GM12892 (cell line): Measurements from ENCODE around the gene TMIE.

ENCODE experiments used
- POLR2A ChIP-seq: IDR thresholded peaks from 2 replicates; pipeline ENCODE4 v1.6.1; 2011; ENCODE audit warnings: low read depth, low read length, control low read depth
- POLR2AphosphoS5 ChIP-seq: IDR thresholded peaks from 2 replicates; pipeline ENCODE4 v1.6.1; 2011; ENCODE audit warnings: low read depth, low read length, control low read depth

- no peak for TF ChIP-seq POLR2A
- no peak for TF ChIP-seq POLR2AphosphoS5
Measured at GRCh38 chr3:46678280-46678679, 22.9 kb upstream of the TMIE start.
